ENCODE results near the gene NT5DC1.

GRCh38 chr6:116268589-116269293 is 168.1 kb downstream of the NT5DC1 start:
- TF ChIP-seq EZH2 (IDR thresholded peaks at IDR 0.05; ENCODE audit: borderline replicate concordance, low read depth, low read length, severe bottlenecking) (no peak), CTCF (IDR thresholded peaks at IDR 0.05; ENCODE audit: borderline replicate concordance, extremely low read depth, low read length, poor library complexity, severe bottlenecking) (peak; percentile 83)
